ENCODE results near the gene VIPR2.
"Not testable (repeated sequence)": the region's sequence is repeated elsewhere in the genome, so short reads cannot be mapped to it uniquely, and the experiment has no call there.

Gene VIPR2

GRCh38 chr7:159000859-159001435 is 143.7 kb downstream of the VIPR2 start:
- DNase-seq (ENCODE audit: low spot score in 2 of 2) (no peak), ATAC-seq (ENCODE audit: low read depth) (no peak)
- Mint-ChIP-seq H3K9me3 (no peaks in the 10 kb centered on the region), H3K4me1 (no peaks in the 10 kb centered on the region), H3K4me3 (no peak overlapping the region), H3K27ac (no peak overlapping the region), H3K36me3 (no peaks in the 10 kb centered on the region), H3K27me3 (peaks cover 7% of the 10 kb centered on the region)

- Mint-ChIP-seq H3K9me3 (no peaks in the 10 kb centered on the region), H3K27me3 (peaks cover 7% of the 10 kb centered on the region), H3K4me3 (no peak overlapping the region), H3K27ac (no peak overlapping the region), H3K4me1 (no peaks in the 10 kb centered on the region), H3K36me3 (no peaks in the 10 kb centered on the region)
- no peak for DNase-seq (ENCODE audit: low spot score in 2 of 2)
- ATAC-seq (ENCODE audit: low read depth) = no peak
These were observed 144.6 kb downstream of the VIPR2 start for GRCh38 chr7:159000070-159000469.

GRCh38 chr7:158999496-158999895 is 145.2 kb downstream of the VIPR2 start:
- ATAC-seq (ENCODE audit: low read depth) (no peak), DNase-seq (ENCODE audit: low spot score in 2 of 2) (no peak)
- no peak overlapping the region for H3K27ac Mint-ChIP-seq
- H3K9me3 Mint-ChIP-seq = peaks cover 4% of the 10 kb centered on the region
- H3K36me3 Mint-ChIP-seq = no peaks in the 10 kb centered on the region
- no peaks in the 10 kb centered on the region for H3K4me1 Mint-ChIP-seq
- no peak overlapping the region for H3K4me3 Mint-ChIP-seq
- peaks cover 9% of the 10 kb centered on the region for H3K27me3 Mint-ChIP-seq

DNA sequence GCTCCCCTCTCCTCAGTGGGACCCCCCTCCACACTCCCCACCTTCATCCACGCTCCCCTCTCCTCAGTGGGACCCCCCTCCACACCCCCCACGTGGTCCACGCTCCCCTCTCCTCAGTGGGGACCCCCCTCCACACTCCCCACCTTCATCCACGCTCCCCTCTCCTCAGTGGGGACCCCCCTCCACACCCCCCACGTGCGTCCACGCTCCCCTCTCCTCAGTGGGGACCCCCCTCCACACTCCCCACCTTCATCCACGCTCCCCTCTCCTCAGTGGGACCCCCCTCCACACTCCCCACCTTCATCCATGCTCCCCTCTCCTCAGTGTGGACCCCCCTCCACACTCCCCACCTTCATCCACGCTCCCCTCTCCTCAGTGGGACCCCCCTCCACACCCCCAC is 146.4 kb downstream of the VIPR2 start:
- H3K9me3 Mint-ChIP-seq; H3K36me3 Mint-ChIP-seq; H3K4me1 Mint-ChIP-seq; ATAC-seq (ENCODE audit: low read depth); H3K27me3 Mint-ChIP-seq; DNase-seq (ENCODE audit: low spot score in 2 of 2); H3K4me3 Mint-ChIP-seq; H3K27ac Mint-ChIP-seq: not testable (repeated sequence)

DNA sequence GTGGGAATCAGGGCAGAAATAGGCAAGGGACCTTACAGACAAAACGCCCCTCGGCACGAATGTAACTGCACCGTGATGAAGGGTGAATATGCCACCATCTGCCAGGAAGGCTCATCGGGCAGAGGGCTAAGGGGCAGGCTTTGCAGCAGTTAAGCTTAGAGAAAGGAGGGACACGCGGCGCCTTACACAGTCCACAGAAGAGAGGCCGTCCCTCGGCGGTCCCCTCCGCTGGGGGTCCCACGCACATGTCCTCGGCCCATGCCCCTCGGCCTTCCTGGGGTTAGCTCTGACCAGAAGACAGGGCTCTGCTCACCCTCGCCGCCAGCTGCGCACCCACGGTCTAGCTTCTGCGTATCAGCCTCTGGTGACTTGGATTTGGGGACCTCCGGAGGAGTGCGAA is 147.2 kb downstream of the VIPR2 start:
- Mint-ChIP-seq H3K27ac (no peak overlapping the region), H3K27me3 (peaks cover 7% of the 10 kb centered on the region), H3K4me1 (no peaks in the 10 kb centered on the region), H3K4me3 (no peak overlapping the region), H3K36me3 (no peaks in the 10 kb centered on the region), H3K9me3 (peaks cover 4% of the 10 kb centered on the region)
- no peak for ATAC-seq (ENCODE audit: low read depth)
- DNase-seq (ENCODE audit: low spot score in 2 of 2) = no peak

- no peaks in the 10 kb centered on the region for H3K36me3 Mint-ChIP-seq
- H3K27me3 Mint-ChIP-seq = peaks cover 7% of the 10 kb centered on the region
- H3K4me3 Mint-ChIP-seq = no peak overlapping the region
- DNase-seq (ENCODE audit: low spot score in 2 of 2) (no peak), ATAC-seq (ENCODE audit: low read depth) (no peak)
- no peaks in the 10 kb centered on the region for H3K4me1 Mint-ChIP-seq
- H3K27ac Mint-ChIP-seq = no peak overlapping the region
- H3K9me3 Mint-ChIP-seq = peaks cover 4% of the 10 kb centered on the region
These were observed 147.6 kb downstream of the VIPR2 start for GRCh38 chr7:158997110-158997453.

DNA sequence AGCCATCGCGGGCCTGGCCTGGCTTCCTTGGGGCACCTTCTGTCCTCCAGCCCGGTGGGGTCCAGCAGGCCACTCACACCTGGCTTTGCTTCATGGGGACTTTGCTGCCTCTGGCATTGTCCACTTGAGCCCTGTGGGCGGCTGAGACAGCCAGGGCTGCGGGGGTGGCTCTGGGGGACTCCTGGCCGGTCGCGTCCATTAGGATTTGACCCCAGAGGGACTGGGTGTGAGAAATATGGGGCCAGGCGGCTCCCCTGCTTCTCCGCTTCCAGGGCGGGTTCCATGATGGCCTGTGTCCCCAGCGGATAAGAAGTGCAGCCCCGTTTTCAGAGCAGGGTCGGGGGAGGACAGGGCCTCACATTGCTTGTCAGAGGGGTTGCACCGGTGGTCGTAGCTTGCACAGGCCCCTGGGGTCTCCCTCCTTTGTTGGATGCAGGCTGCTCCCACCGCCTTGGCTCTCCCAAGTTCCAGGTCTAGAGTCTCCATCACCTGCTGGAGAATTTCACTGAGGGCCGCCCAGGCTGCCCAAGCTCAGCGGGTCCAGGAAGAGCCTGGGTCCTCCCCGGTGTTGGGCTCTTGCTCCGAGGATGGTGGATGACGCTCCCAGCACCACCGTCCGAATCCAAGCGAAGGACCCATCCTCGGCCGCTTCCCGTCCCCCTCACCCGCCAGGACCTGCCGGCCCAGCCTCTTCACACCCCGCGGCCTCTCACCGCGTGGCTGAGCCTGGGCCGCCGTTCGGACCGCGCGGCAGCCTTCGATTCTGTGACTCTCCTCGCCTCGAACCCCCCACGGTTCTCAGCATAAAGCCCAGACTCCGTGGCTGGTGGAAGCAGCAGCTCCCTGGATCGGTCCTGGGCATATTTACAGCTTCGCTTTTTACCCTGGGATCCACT is 148.2 kb downstream of the VIPR2 start:
- H3K4me1 Mint-ChIP-seq = no peaks in the 10 kb centered on the region
- H3K27ac Mint-ChIP-seq = no peak overlapping the region
- H3K9me3 Mint-ChIP-seq = peaks cover 4% of the 10 kb centered on the region
- no peak for DNase-seq (ENCODE audit: low spot score in 2 of 2)
- H3K27me3 Mint-ChIP-seq = peaks cover 8% of the 10 kb centered on the region
- H3K36me3 Mint-ChIP-seq = no peaks in the 10 kb centered on the region
- H3K4me3 Mint-ChIP-seq = no peak overlapping the region
- ATAC-seq (ENCODE audit: low read depth) = no peak

- Mint-ChIP-seq H3K27me3 (peaks cover 12% of the 10 kb centered on the region), H3K9me3 (peaks cover 4% of the 10 kb centered on the region), H3K4me3 (no peak overlapping the region), H3K4me1 (no peaks in the 10 kb centered on the region), H3K36me3 (no peaks in the 10 kb centered on the region), H3K27ac (no peak overlapping the region)
- ATAC-seq (ENCODE audit: low read depth) (no peak), DNase-seq (ENCODE audit: low spot score in 2 of 2) (no peak)
These were observed 149.2 kb downstream of the VIPR2 start for GRCh38 chr7:158995514-158995913.

DNA sequence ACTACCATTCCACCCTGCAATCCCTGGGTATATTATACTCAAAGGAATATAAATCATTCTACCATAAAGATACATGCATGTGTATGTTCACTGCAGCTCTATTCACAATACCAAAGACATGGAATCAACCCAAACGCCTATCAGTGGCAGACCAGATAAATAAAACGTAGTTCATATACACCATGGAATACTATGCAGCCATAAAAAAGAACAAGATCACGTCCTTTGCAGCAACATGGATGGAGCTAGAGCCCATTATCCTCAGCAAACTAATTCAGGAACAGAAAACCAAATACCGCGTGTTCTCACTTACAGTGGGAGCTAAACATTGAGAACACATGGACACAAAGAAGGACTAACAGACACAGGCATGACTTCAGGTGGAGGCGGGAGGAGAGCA is 150.0 kb downstream of the VIPR2 start:
- DNase-seq (ENCODE audit: low spot score in 2 of 2) (no peak), ATAC-seq (ENCODE audit: low read depth) (no peak)
- Mint-ChIP-seq H3K36me3 (no peaks in the 10 kb centered on the region), H3K4me1 (no peaks in the 10 kb centered on the region), H3K27me3 (peaks cover 13% of the 10 kb centered on the region), H3K4me3 (no peak overlapping the region), H3K9me3 (peaks cover 4% of the 10 kb centered on the region), H3K27ac (no peak overlapping the region)

- Mint-ChIP-seq H3K4me3 (no peak overlapping the region), H3K4me1 (no peaks in the 10 kb centered on the region), H3K27ac (no peak overlapping the region), H3K9me3 (peaks cover 4% of the 10 kb centered on the region), H3K27me3 (peaks cover 10% of the 10 kb centered on the region), H3K36me3 (no peaks in the 10 kb centered on the region)
- ATAC-seq (ENCODE audit: low read depth) (no peak), DNase-seq (ENCODE audit: low spot score in 2 of 2) (no peak)
These were observed 151.1 kb downstream of the VIPR2 start for GRCh38 chr7:158993591-158993990.

DNA sequence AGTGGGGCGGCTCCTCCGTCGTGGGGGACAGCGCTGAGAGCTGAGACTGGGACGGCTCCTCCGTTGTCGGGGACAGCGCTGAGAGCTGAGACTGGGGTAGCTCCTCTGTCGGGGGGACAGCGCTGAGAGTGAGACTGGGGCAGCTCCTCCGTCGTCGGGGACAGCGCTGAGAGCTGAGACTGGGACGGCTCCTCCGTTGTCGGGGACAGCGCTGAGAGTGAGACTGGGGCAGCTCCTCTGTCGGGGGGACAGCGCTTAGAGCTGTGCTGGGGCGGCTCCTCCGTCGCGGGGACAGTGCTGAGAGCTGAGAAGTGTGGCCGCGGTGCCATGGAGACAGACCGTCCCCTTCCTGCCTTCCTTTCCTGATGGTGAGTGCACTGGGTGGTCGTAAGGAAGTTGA is 151.9 kb downstream of the VIPR2 start:
- ATAC-seq (ENCODE audit: low read depth) (no peak), DNase-seq (ENCODE audit: low spot score in 2 of 2) (no peak)
- H3K27ac Mint-ChIP-seq = no peak overlapping the region
- peaks cover 10% of the 10 kb centered on the region for H3K27me3 Mint-ChIP-seq
- H3K36me3 Mint-ChIP-seq = no peaks in the 10 kb centered on the region
- no peaks in the 10 kb centered on the region for H3K4me1 Mint-ChIP-seq
- peaks cover 4% of the 10 kb centered on the region for H3K9me3 Mint-ChIP-seq
- H3K4me3 Mint-ChIP-seq = no peak overlapping the region

DNA sequence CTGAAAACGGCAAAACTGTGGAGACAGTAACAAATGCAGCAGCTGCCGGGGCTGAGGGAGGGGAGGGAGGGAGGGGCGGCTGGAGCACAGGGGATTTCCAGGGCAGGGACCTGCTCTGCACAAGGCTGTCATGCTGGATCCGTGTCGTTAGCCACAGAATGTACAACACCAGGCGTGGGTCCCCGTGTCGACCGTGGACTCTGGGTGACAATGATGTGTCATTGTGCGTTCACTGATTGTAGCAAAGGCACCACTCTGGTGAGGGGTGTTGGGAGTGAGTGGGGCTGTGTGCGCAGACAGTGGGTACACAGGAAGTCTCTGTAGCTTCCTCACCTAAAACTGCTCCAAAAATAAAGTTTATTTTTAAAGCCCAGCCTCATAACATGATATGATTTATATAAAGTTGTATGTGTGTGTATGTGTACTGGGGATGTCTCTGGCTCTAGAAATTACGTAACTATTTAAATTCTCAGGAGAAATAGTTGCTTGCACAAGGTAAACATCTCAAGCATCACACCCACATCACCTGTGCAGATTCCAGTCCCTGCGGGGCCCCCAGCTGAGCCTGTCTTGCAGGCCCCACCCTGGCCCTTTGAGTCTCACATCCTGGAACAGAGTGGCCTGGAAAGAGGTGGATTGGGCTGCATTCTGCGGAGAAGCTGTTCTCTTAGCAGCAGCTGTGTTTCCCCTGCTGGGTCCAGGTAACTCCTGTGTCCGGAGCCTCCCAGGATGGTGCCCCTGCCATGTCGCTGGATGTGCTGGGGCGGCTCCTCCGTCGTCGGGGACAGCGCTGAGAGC is 152.6 kb downstream of the VIPR2 start:
- Mint-ChIP-seq H3K27ac (no peak overlapping the region), H3K27me3 (peaks cover 10% of the 10 kb centered on the region), H3K4me1 (no peaks in the 10 kb centered on the region), H3K4me3 (no peak overlapping the region), H3K36me3 (no peaks in the 10 kb centered on the region), H3K9me3 (peaks cover 4% of the 10 kb centered on the region)
- no peak for DNase-seq (ENCODE audit: low spot score in 2 of 2)
- ATAC-seq (ENCODE audit: low read depth) = no peak

DNA sequence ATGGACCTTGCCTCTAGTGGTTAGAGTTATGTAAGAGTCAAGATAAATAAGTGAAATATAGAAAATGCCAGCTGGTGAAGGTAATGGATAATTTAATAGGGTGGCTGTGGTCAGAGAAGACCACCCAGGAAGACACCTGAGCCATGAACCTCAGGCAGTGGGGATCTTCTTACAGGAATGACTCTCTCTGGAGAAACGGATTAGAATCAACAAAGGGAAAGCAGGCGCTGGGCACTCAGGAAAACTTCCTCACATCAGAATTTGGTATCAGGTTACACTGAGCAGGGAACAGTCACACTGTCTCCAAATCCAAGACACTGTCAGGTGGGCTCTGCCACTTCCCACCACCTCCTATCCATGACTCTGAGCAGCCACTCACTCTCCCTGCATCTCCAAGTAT is 155.7 kb downstream of the VIPR2 start:
- H3K36me3 Mint-ChIP-seq = no peaks in the 10 kb centered on the region
- H3K27ac Mint-ChIP-seq = no peak overlapping the region
- ATAC-seq (ENCODE audit: low read depth) (no peak), DNase-seq (ENCODE audit: low spot score in 2 of 2) (no peak)
- H3K27me3 Mint-ChIP-seq = peaks cover 8% of the 10 kb centered on the region
- H3K9me3 Mint-ChIP-seq = peaks cover 5% of the 10 kb centered on the region
- no peaks in the 10 kb centered on the region for H3K4me1 Mint-ChIP-seq
- no peak overlapping the region for H3K4me3 Mint-ChIP-seq

GRCh38 chr7:158988302-158988862 is 156.3 kb downstream of the VIPR2 start:
- no peaks in the 10 kb centered on the region for H3K4me1 Mint-ChIP-seq
- H3K27ac Mint-ChIP-seq = no peak overlapping the region
- ATAC-seq (ENCODE audit: low read depth) (no peak), DNase-seq (ENCODE audit: low spot score in 2 of 2) (no peak)
- no peaks in the 10 kb centered on the region for H3K36me3 Mint-ChIP-seq
- H3K9me3 Mint-ChIP-seq = peaks cover 5% of the 10 kb centered on the region
- H3K27me3 Mint-ChIP-seq = peaks cover 8% of the 10 kb centered on the region
- H3K4me3 Mint-ChIP-seq = no peak overlapping the region

Data from memory B cell (primary cell).